ENCODE results near the gene LYL1.
"Not testable (repeated sequence)": the region's sequence is repeated elsewhere in the genome, so short reads cannot be mapped to it uniquely, and the experiment has no call there.

LYL1 gene

GRCh38 chr19:13102666-13103580, at the start of gene LYL1:
LYL1 (minus strand) TSS chr19:13102858; CDS start chr19:13101171, 1,687 bp downstream.
- peak; percentile 28 for DNase-seq

DNA sequence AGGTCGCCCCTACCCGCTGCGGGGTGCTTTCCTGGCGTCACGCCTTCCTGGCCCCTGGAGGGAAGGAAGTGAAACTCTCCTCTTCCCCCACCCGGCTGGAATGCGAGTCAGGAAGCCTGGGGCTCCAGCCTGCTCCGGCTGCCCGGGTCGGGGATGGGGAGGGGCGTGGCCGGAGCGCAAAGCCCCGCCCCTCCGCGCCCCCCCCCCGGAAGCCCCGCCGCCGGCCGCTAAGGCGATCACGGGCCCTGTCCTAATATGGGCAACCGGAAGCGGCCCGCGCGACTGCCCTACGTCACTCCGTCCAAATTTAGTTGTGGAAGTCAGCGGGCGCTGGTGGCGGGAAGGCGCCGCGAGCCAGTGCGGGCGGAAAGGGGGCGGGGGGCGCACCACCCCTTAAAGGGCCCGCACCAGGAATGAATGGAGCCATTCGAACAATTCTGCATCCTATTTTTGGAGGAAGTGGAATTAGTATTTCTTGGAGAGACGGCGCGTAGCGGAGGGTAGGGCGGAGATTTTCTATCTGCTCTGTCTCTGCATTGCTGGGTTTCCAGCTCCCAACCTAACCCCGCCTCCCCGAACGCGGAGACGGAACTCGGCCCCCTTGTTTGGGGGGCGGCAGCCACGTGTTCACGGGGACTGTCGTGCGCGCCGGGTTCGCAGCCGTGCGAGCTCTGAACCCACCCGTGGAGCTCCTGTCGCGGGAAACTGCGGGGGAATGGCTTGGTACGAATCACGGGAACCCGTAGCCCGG, 49.1 kb upstream of the LYL1 start:
- peak; percentile 94 for DNase-seq

- peak; percentile 39 for DNase-seq
Observed at GRCh38 chr19:13150931-13151604, 48.4 kb upstream of the LYL1 start.

GRCh38 chr19:13150187-13150930, 47.7 kb upstream of the LYL1 start, which contains the start of the genes IER2 and STX10:
IER2 (plus strand) TSS chr19:13150411; CDS start chr19:13153187, 2,776 bp downstream.
STX10 (minus strand) TSS chr19:13150375; CDS start chr19:13150173, 202 bp downstream.
- DNase-seq: peak; percentile 94

GRCh38 chr19:13149628-13150186, 47.0 kb upstream of the LYL1 start:
- no peak for DNase-seq

DNA sequence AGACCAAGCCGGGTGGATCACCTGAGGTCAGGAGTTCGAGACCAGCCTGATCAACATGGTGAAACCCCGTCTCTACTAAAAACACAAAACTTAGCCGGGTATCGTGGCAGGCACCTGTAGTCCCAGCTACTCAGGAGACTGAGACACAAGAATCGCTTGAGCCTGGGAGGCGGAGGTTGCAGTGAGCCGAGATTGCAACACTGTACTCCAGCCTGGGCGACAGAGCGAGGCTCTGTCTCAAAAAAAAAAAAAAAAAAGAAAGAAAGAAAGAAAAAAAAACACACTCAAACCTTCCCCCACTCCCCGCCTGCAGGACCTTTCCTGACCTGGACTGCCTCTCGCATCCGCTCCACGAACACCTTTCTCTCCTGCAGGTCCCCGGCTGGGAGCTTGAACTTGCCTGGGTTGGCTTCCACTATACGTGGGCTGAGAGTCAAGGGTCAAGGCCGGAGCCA, 46.5 kb upstream of the LYL1 start:
- DNase-seq: not testable (repeated sequence)

DNA sequence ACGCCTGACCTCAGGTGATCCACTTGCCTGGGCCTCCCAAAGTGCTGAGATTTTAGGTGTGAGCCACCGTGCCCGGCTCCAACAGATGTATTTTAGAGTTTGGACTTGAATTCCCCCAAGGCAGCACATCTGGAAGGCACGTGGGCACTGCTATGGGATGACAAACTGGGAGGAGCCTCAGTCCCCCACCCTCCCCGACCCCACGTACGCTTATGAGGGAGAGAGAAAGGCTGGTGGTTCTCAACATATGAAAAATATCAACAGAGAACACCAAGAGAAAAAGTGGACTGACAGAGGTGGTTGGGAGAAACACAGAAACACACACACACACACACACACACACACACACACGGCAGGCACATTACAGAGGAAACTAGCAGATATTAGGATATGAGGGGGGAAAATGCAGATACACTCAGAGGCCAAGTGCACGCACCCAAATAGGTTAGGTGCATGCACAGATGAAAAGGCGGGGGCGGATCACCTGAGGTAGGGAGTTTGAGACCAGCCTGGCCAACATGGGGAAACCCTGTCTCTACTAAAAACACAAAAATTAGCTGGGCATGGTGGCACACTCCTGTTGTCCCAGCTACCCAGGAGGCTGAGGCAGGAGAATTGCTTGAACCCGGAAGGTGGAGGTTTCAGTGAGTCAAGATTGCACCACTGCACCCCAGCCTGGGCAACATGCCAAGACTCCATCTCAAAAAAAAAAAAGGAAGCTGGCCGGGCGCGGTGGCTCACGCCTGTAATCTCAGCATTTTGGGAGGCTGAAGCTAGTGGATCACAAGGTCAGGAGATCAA, 44.3 kb upstream of the LYL1 start:
- DNase-seq: no peak

- DNase-seq: no peak
Observed at GRCh38 chr19:13139633-13140311, 37.1 kb upstream of the LYL1 start.

GRCh38 chr19:13138916-13139198, 36.2 kb upstream of the LYL1 start:
- no peak for DNase-seq

- DNase-seq: no peak
Observed at GRCh38 chr19:13138171-13138915, 35.7 kb upstream of the LYL1 start.

- DNase-seq: no peak
Observed at GRCh38 chr19:13137290-13137794, 34.7 kb upstream of the LYL1 start.

DNA sequence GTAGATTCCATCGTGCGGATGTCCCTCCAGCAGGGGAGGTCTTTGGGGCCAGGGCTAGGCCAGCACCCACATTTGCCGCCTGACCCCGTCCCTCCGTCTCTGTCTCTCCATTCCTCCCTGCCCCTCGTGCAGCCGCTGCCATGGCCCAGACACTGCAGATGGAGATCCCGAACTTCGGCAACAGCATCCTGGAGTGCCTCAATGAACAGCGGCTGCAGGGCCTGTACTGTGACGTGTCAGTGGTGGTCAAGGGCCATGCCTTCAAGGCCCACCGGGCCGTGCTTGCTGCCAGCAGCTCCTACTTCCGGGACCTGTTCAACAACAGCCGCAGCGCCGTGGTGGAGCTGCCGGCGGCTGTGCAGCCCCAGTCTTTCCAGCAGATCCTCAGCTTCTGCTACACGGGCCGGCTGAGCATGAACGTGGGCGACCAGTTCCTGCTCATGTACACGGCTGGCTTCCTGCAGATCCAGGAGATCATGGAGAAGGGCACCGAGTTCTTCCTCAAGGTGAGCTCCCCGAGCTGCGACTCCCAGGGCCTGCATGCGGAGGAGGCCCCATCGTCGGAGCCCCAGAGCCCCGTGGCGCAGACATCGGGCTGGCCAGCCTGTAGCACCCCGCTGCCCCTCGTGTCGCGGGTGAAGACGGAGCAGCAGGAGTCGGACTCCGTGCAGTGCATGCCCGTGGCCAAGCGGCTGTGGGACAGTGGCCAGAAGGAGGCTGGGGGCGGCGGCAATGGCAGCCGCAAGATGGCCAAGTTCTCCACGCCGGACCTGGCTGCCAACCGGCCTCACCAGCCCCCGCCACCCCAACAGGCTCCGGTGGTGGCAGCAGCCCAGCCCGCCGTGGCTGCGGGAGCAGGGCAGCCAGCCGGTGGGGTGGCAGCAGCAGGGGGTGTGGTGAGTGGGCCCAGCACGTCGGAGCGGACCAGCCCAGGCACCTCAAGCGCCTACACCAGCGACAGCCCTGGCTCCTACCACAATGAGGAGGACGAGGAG, 32.7 kb upstream of the LYL1 start:
- DNase-seq: no peak

- DNase-seq: no peak
Observed at GRCh38 chr19:13134626-13135025, 32.0 kb upstream of the LYL1 start.

- DNase-seq: no peak
Observed at GRCh38 chr19:13133241-13133870, 30.7 kb upstream of the LYL1 start.

GRCh38 chr19:13132471-13133180, 30.0 kb upstream of the LYL1 start:
- DNase-seq: peak; percentile 30

- DNase-seq: no peak
Observed at GRCh38 chr19:13130886-13131490, 28.3 kb upstream of the LYL1 start.

DNA sequence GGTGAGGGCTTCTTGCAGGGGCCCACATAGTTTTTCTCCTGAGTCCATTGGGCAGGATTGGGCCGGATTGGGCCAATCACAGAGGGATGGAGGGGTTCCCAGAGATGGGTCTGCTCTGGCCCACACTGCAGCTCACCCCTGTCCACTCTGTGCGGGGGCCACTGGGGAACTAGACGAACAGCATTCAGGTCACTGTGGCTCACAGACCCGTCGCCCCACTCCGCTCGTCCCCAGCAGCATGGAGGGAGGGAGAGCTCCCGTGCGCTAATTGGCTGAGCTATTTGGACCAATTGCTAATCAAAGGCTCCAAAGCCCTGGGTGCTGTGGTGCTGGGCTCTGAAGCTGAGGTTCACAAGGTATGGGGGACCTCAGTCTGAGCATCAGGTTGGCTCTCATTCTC, 26.7 kb upstream of the LYL1 start:
- DNase-seq: no peak
